GM23338 (cell line): ENCODE data around the gene TNFAIP8L2. TPM values are rescaled to one million over a fixed set of nuclear protein-coding genes. Genes with fewer than 3 reads are reported as not detected.

Source experiments
- ATAC-seq: fragments of 200-7000 bp; cut with Tn5 transposase; 3 replicates; pipeline ENCODE4 v1.9.1; 2020
- DNase-seq: peaks from one replicate; pipeline ENCODE4 v3.0.0-alpha.2; 2015; ENCODE audit warnings: low spot score
- H2AFZ ChIP-seq: fragments of 200-600 bp; sonication (generic); 2 replicates; pipeline ENCODE4 v1.8.0; 2016; ENCODE audit warnings: antibody characterized with exemption, mild to moderate bottlenecking, moderate library complexity
- H3F3A ChIP-seq: fragments of 200-600 bp; sonication (generic); replicated peaks from 2 replicates; pipeline ENCODE4 v1.8.0; 2017; ENCODE audit warnings: antibody characterized with exemption, mixed run types, low read depth
- H3K27ac ChIP-seq: fragments of 200-600 bp; sonication (generic); 2 replicates; pipeline ENCODE4 v1.6.1; 2016; ENCODE audit warnings: low read depth
- H3K27me3 ChIP-seq: fragments of 200-600 bp; sonication (generic); 2 replicates; pipeline ENCODE4 v1.8.0; 2016; ENCODE audit warnings: mild to moderate bottlenecking, mixed run types, moderate library complexity; ENCODE audit not compliant: insufficient read depth
- H3K36me3 ChIP-seq: fragments of 200-600 bp; sonication (generic); 2 replicates; pipeline ENCODE4 v1.8.0; 2016; ENCODE audit warnings: mild to moderate bottlenecking; ENCODE audit not compliant: insufficient read depth
- H3K4me1 ChIP-seq: fragments of 200-600 bp; sonication (generic); 2 replicates; pipeline ENCODE4 v1.8.0; 2016; ENCODE audit warnings: mild to moderate bottlenecking, moderate library complexity; ENCODE audit not compliant: insufficient read depth
- H3K4me2 ChIP-seq: fragments of 200-600 bp; sonication (generic); 2 replicates; pipeline ENCODE4 v1.7.1; 2017; ENCODE audit warnings: mixed run types
- H3K4me3 ChIP-seq: fragments of 200-600 bp; sonication (generic); 2 replicates; pipeline ENCODE4 v1.6.1; 2016; ENCODE audit warnings: mixed run types
- H3K79me2 ChIP-seq: fragments of 200-600 bp; sonication (generic); replicated peaks from 2 replicates; pipeline ENCODE4 v1.8.0; 2017; ENCODE audit warnings: mild to moderate bottlenecking; ENCODE audit not compliant: insufficient read depth
- H3K9me2 ChIP-seq: fragments of 200-600 bp; sonication (generic); 2 replicates; pipeline ENCODE4 v1.8.0; 2017; ENCODE audit not compliant: insufficient read depth
- H4K20me1 ChIP-seq: fragments of 200-600 bp; sonication (generic); replicated peaks from 2 replicates; pipeline ENCODE4 v1.8.0; 2017; ENCODE audit warnings: mild to moderate bottlenecking; ENCODE audit not compliant: insufficient read depth
- H3K27ac Mint-ChIP-seq: 2 replicates; pipeline ENCODE4 v1.8.0; 2020; ENCODE audit warnings: inconsistent platforms, mild to moderate bottlenecking, moderate library complexity, mixed read lengths
- H3K27me3 Mint-ChIP-seq: 3 replicates; pipeline ENCODE4 v1.8.0; 2022; ENCODE audit warnings: low read depth, mild to moderate bottlenecking, moderate library complexity, mixed read lengths, inconsistent platforms; ENCODE audit not compliant: insufficient read depth, poor library complexity
- H3K36me3 Mint-ChIP-seq: 3 replicates; pipeline ENCODE4 v1.8.0; 2021; ENCODE audit warnings: low read depth, mild to moderate bottlenecking, inconsistent platforms, moderate library complexity, mixed read lengths
- H3K4me1 Mint-ChIP-seq: 3 replicates; pipeline ENCODE4 v1.8.0; 2020; ENCODE audit warnings: mild to moderate bottlenecking, inconsistent platforms, mixed read lengths
- H3K4me3 Mint-ChIP-seq: 3 replicates; pipeline ENCODE4 v1.8.0; 2021; ENCODE audit warnings: moderate library complexity, mild to moderate bottlenecking, inconsistent platforms, mixed read lengths
- H3K9me3 Mint-ChIP-seq: 3 replicates; pipeline ENCODE4 v1.8.0; 2020; ENCODE audit warnings: moderate library complexity, mild to moderate bottlenecking, inconsistent platforms, mixed read lengths
- CREB1 ChIP-seq: fragments of 250-450 bp; sonication (Bioruptor Pico); IDR thresholded peaks from 2 replicates; pipeline ENCODE4 v1.5.0; 2020; ENCODE audit warnings: low read depth, mild to moderate bottlenecking, moderate library complexity
- CTCF ChIP-seq, 2 experiments: fragments of 200-600 bp in 1 of 2; sonication (generic) in 1 of 2; conservative IDR thresholded peaks; 2 replicates each; pipeline versions ENCODE4 v1.5.1 to v1.6.1; 2016 to 2017; ENCODE audit warnings: antibody characterized with exemption in 2 of 2, low read depth in 2 of 2, mild to moderate bottlenecking in 2 of 2, moderate library complexity in 1 of 2
- ETS1 ChIP-seq: IDR thresholded peaks from 2 replicates; pipeline ENCODE4 v1.6.1; 2016; ENCODE audit warnings: antibody characterized with exemption
- EZH2 ChIP-seq: fragments of 200-600 bp; sonication (generic); IDR thresholded peaks from one replicate; pipeline ENCODE4 v1.8.0; 2017; ENCODE audit warnings: antibody characterized with exemption, mild to moderate bottlenecking, low read depth; ENCODE audit not compliant: unreplicated experiment
- EZH2phosphoT487 ChIP-seq: fragments of 200-600 bp; sonication (generic); IDR thresholded peaks from one replicate; pipeline ENCODE4 v1.8.1; 2018; ENCODE audit warnings: antibody characterized with exemption; ENCODE audit not compliant: unreplicated experiment
- JUNB ChIP-seq: IDR thresholded peaks from one replicate; pipeline ENCODE4 v1.6.1; 2016; ENCODE audit warnings: antibody characterized with exemption; ENCODE audit not compliant: unreplicated experiment
- NANOG ChIP-seq: IDR thresholded peaks from 2 replicates; pipeline ENCODE4 v1.6.1; 2016; ENCODE audit warnings: antibody characterized with exemption, borderline replicate concordance
- POLR2AphosphoS5 ChIP-seq: IDR thresholded peaks from 2 replicates; pipeline ENCODE4 v1.6.1; 2016; ENCODE audit warnings: antibody characterized with exemption, low read depth
- REST ChIP-seq: IDR thresholded peaks from one replicate; pipeline ENCODE4 v1.6.1; 2018; ENCODE audit warnings: antibody characterized with exemption; ENCODE audit not compliant: unreplicated experiment
- STAT1 ChIP-seq: IDR thresholded peaks from one replicate; pipeline ENCODE4 v1.6.1; 2016; ENCODE audit warnings: antibody characterized with exemption; ENCODE audit not compliant: unreplicated experiment
- ZNF114 ChIP-seq: fragments of 250-450 bp; sonication (Bioruptor Pico); IDR thresholded peaks from 2 replicates; pipeline ENCODE4 v1.5.0; 2020; ENCODE audit warnings: mild to moderate bottlenecking, moderate library complexity
- ZNF331 ChIP-seq: fragments of 250-450 bp; sonication (Bioruptor Pico); IDR thresholded peaks from 2 replicates; pipeline ENCODE4 v1.5.0; 2020; ENCODE audit warnings: low read depth, mild to moderate bottlenecking, moderate library complexity
- ZNF462 ChIP-seq: fragments of 250-450 bp; sonication (Bioruptor Pico); IDR thresholded peaks from 2 replicates; pipeline ENCODE4 v1.5.0; 2020; ENCODE audit warnings: mild to moderate bottlenecking, moderate library complexity
- polyA plus RNA-seq: library from polyadenylated mRNA; unstranded; fragments of >200 nt; fragmentation: Nextera tagmentation; extraction: Ambion mirVana; gene quantifications from 2 replicates; pipeline ENCODE4 v1.2.1, GENCODE V29; 2016
- total RNA-seq: library from RNA; depleted of rRNA; stranded (reverse); fragments of >200 nt; shearing (Covaris generic); gene quantifications from 2 replicates; pipeline ENCODE4 v1.2.3, GENCODE V29; 2014

The TNFAIP8L2 gene
- total and polyA plus RNA-seq, 2 experiments from 2014 or later: 0.40 TPM; not detected in 1

GRCh38 chr1:151157067-151157531 is 650 bp downstream of the TNFAIP8L2 start:
- Histone ChIP-seq H3F3A (no peaks in the 10 kb centered on the region; the same call in 1 of the 2 replicates), H4K20me1 (no peaks in the 10 kb centered on the region), H3K4me3 (no peak overlapping the region), H3K4me1 (peaks cover 5% of the 10 kb centered on the region; the same call in 1 of the 2 replicates), H3K27ac (peak overlapping the region; percentile 32; the same call in 1 of the 2 replicates), H2AFZ (no peak overlapping the region), H3K36me3 (0 out of 2 replicates have a peak, but pooled peaks cover 6% of the 10 kb centered on the region), H3K9me2 (no peaks in the 10 kb centered on the region), H3K79me2 (no peaks in the 10 kb centered on the region), H3K27me3 (no peaks in the 10 kb centered on the region), H3K4me2 (peak overlapping the region; percentile 55; the same call in 1 of the 2 replicates)
- Mint-ChIP-seq H3K36me3 (peaks cover 13% of the 10 kb centered on the region), H3K4me3 (no peak overlapping the region), H3K27me3 (peaks cover 11% of the 10 kb centered on the region), H3K9me3 (no peaks in the 10 kb centered on the region), H3K4me1 (peaks cover 12% of the 10 kb centered on the region; the same call in 2 of the 3 replicates), H3K27ac (no peak overlapping the region)
- DNase-seq (no peak), ATAC-seq (no peak)
- TF ChIP-seq ZNF331 (CRISPR knock-in tag) (no peak), JUNB (no peak), CTCF (conservative IDR thresholded peaks at IDR 0.05; ENCODE audit: low read depth in 2 of 2) (no peak), EZH2 (no peak), STAT1 (no peak), POLR2AphosphoS5 (no peak), REST (no peak), ZNF462 (CRISPR knock-in tag) (no peak), CREB1 (CRISPR knock-in tag) (no peak), ETS1 (no peak), EZH2phosphoT487 (no peak), ZNF114 (CRISPR knock-in tag) (no peak), NANOG (no peak)
